Osteoblast (primary cell): ENCODE data around the gene RYR2. TPM values are rescaled to one million over a fixed set of nuclear protein-coding genes. Genes with fewer than 3 reads are reported as not detected.

Source experiments
- DNase-seq: peaks from one replicate; pipeline ENCODE4 v3.0.0; 2011; ENCODE audit warnings: low spot score, mixed read lengths; ENCODE audit not compliant: insufficient read length; ENCODE audit errors: missing footprints
- H2AFZ ChIP-seq: 2 replicates; pipeline ENCODE4 v1.6.0; 2011; ENCODE audit warnings: mild to moderate bottlenecking, low read length
- H3K27ac ChIP-seq: 2 replicates; pipeline ENCODE4 v1.5.1; 2011; ENCODE audit warnings: mild to moderate bottlenecking, low read depth, low read length, moderate library complexity
- H3K27me3 ChIP-seq: 2 replicates; pipeline ENCODE4 v1.6.0; 2012; ENCODE audit warnings: mild to moderate bottlenecking, control low read depth, inconsistent platforms, low read length, moderate library complexity; ENCODE audit not compliant: insufficient read depth
- H3K36me3 ChIP-seq: 2 replicates; pipeline ENCODE4 v1.5.1; 2011; ENCODE audit warnings: mild to moderate bottlenecking, low read length, control low read depth, moderate library complexity; ENCODE audit not compliant: insufficient read depth
- H3K4me1 ChIP-seq: 2 replicates; pipeline ENCODE4 v1.5.1; 2011; ENCODE audit warnings: mild to moderate bottlenecking, low read length, control low read depth, moderate library complexity; ENCODE audit not compliant: insufficient read depth
- H3K4me2 ChIP-seq: 2 replicates; pipeline ENCODE4 v1.6.0; 2011; ENCODE audit warnings: mild to moderate bottlenecking, low read length; ENCODE audit not compliant: insufficient read depth
- H3K4me3 ChIP-seq: fragments of 200-600 bp; sonication (generic); 3 replicates; pipeline ENCODE4 v1.5.1; 2012; ENCODE audit warnings: mild to moderate bottlenecking, low read length, inconsistent platforms; ENCODE audit not compliant: insufficient read depth
- H3K79me2 ChIP-seq: 2 replicates; pipeline ENCODE4 v1.6.0; 2012; ENCODE audit warnings: mild to moderate bottlenecking, low read length, control low read depth, inconsistent platforms; ENCODE audit not compliant: insufficient read depth
- H3K9me3 ChIP-seq: 2 replicates; pipeline ENCODE4 v1.5.1; 2011; ENCODE audit warnings: low read depth, low read length, control low read depth
- H4K20me1 ChIP-seq: 2 replicates; pipeline ENCODE4 v1.6.0; 2012; ENCODE audit warnings: mild to moderate bottlenecking, low read length, control low read depth; ENCODE audit not compliant: insufficient read depth
- CTCF ChIP-seq: IDR thresholded peaks from 2 replicates; pipeline ENCODE4 v1.5.1; 2011; ENCODE audit warnings: mild to moderate bottlenecking, low read depth, low read length, moderate library complexity; ENCODE audit errors: extremely low read depth
- total RNA-seq: library from RNA; depleted of rRNA; stranded (reverse); fragments of >200 nt; gene quantifications from 2 replicates; pipeline ENCODE4 v1.2.3, GENCODE V29; 2012

Gene RYR2
- total RNA-seq, 1 donor, result not detected

- H3K79me2 ChIP-seq, result no peaks in the 10 kb centered on the region
- no peak overlapping the region for H2AFZ ChIP-seq
- peaks cover 2% of the 10 kb centered on the region for H3K9me3 ChIP-seq
- H3K4me3 ChIP-seq, result no peak overlapping the region
- no peak overlapping the region for H3K27ac ChIP-seq
- no peaks in the 10 kb centered on the region for H3K4me1 ChIP-seq
- no peaks in the 10 kb centered on the region for H3K36me3 ChIP-seq
- TF ChIP-seq CTCF, result no peak
- H3K27me3 ChIP-seq, result no peaks in the 10 kb centered on the region
- no peak for DNase-seq
- no peaks in the 10 kb centered on the region for H4K20me1 ChIP-seq
- no peak overlapping the region for H3K4me2 ChIP-seq
Observed at GRCh38 chr1:237164406-237165352, 122.7 kb downstream of the RYR2 start.

- no peak for DNase-seq
- no peaks in the 10 kb centered on the region for H3K36me3 ChIP-seq
- peaks cover 2% of the 10 kb centered on the region for H3K9me3 ChIP-seq
- no peak overlapping the region for H3K4me3 ChIP-seq
- no peaks in the 10 kb centered on the region for H3K27me3 ChIP-seq
- no peaks in the 10 kb centered on the region for H3K79me2 ChIP-seq
- H3K4me1 ChIP-seq, result no peaks in the 10 kb centered on the region
- no peaks in the 10 kb centered on the region for H4K20me1 ChIP-seq
- no peak overlapping the region for H3K27ac ChIP-seq
- no peak overlapping the region for H2AFZ ChIP-seq
- no peak overlapping the region for H3K4me2 ChIP-seq
- no peak for TF ChIP-seq CTCF
Observed at GRCh38 chr1:237166086-237166485, 124.1 kb downstream of the RYR2 start.

GRCh38 chr1:237166593-237167101 lies 124.7 kb downstream of the RYR2 start:
- Histone ChIP-seq H3K4me1 (no peaks in the 10 kb centered on the region), H3K27ac (no peak overlapping the region), H3K79me2 (no peaks in the 10 kb centered on the region), H4K20me1 (no peaks in the 10 kb centered on the region), H3K9me3 (peaks cover 2% of the 10 kb centered on the region), H3K4me3 (no peak overlapping the region), H3K27me3 (no peaks in the 10 kb centered on the region), H2AFZ (no peak overlapping the region), H3K4me2 (no peak overlapping the region), H3K36me3 (no peaks in the 10 kb centered on the region)
- DNase-seq, result no peak
- TF ChIP-seq CTCF, result no peak

- no peaks in the 10 kb centered on the region for H3K4me1 ChIP-seq
- no peaks in the 10 kb centered on the region for H3K36me3 ChIP-seq
- no peaks in the 10 kb centered on the region for H3K79me2 ChIP-seq
- no peaks in the 10 kb centered on the region for H3K27me3 ChIP-seq
- H3K27ac ChIP-seq, result no peak overlapping the region
- no peak overlapping the region for H2AFZ ChIP-seq
- no peak for TF ChIP-seq CTCF
- no peak for DNase-seq
- H3K4me2 ChIP-seq, result no peak overlapping the region
- H3K4me3 ChIP-seq, result no peak overlapping the region
- H3K9me3 ChIP-seq, result no peaks in the 10 kb centered on the region
- H4K20me1 ChIP-seq, result no peaks in the 10 kb centered on the region
Observed at GRCh38 chr1:237170149-237170548, 128.2 kb downstream of the RYR2 start.
